ENCODE data around the gene CCBE1.

- TF ChIP-seq CTCF (IDR thresholded peaks at IDR 0.05): no peak
- no peak for TF ChIP-seq POLR2A (IDR thresholded peaks at IDR 0.05)
Measured at GRCh38 chr18:59517446-59518165, 179.6 kb downstream of the CCBE1 start.
